Measurements from ENCODE around the gene CDKL2.

The CDKL2 gene

DNA sequence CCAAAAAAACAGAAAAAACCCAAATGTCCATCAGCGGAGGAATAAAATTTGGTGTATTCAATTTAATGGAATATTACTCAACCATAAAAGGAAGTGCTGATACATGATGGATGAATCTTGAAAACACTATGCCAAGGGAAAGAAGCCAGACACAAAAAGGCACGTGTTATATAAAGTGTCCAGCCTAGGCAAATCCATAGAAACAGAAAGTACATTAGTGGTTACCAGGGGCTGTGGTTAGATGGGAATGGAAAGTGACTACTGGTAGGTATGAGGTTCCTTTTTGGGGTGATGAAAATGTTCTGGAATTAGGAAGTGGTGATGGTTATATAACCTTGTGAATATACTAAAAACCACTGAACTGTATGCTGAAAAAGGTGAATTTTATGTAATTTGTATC is 3.5 kb upstream of the CDKL2 start:
- Histone ChIP-seq H3K79me2 (ENCODE audit: insufficient read depth, low read length) (no peaks in the 10 kb centered on the region), H3K36me3 (ENCODE audit: insufficient read depth, low read length) (no peaks in the 10 kb centered on the region), H3K9me3 (ENCODE audit: insufficient read depth, low read depth, low read length) (no peaks in the 10 kb centered on the region), H3K4me2 (ENCODE audit: low read depth, low read length, poor library complexity, severe bottlenecking) (no peak overlapping the region), H3K4me1 (ENCODE audit: insufficient read depth, low read length, poor library complexity, severe bottlenecking) (no peaks in the 10 kb centered on the region), H3K27me3 (ENCODE audit: insufficient read depth, low read length, poor library complexity, severe bottlenecking) (no peaks in the 10 kb centered on the region), H3K9ac (ENCODE audit: low read depth, low read length, poor library complexity, severe bottlenecking) (no peak overlapping the region), H3F3A (ENCODE audit: low read depth) (no peaks in the 10 kb centered on the region), H3K9me2 (replicated peaks; ENCODE audit: low read depth, low read length) (no peaks in the 10 kb centered on the region), H2AFZ (ENCODE audit: low read length) (no peak overlapping the region), H3K4me3 (ENCODE audit: low read length, poor library complexity, severe bottlenecking) (no peak overlapping the region), H4K20me1 (ENCODE audit: insufficient read depth, low read length, poor library complexity, severe bottlenecking) (no peaks in the 10 kb centered on the region)
- TF ChIP-seq EZH2phosphoT487 (IDR thresholded peaks at IDR 0.05; ENCODE audit: borderline replicate concordance): no peak
- TF ChIP-seq, protein P1, sequence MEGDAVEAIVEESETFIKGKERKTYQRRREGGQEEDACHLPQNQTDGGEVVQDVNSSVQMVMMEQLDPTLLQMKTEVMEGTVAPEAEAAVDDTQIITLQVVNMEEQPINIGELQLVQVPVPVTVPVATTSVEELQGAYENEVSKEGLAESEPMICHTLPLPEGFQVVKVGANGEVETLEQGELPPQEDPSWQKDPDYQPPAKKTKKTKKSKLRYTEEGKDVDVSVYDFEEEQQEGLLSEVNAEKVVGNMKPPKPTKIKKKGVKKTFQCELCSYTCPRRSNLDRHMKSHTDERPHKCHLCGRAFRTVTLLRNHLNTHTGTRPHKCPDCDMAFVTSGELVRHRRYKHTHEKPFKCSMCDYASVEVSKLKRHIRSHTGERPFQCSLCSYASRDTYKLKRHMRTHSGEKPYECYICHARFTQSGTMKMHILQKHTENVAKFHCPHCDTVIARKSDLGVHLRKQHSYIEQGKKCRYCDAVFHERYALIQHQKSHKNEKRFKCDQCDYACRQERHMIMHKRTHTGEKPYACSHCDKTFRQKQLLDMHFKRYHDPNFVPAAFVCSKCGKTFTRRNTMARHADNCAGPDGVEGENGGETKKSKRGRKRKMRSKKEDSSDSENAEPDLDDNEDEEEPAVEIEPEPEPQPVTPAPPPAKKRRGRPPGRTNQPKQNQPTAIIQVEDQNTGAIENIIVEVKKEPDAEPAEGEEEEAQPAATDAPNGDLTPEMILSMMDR (conservative IDR thresholded peaks at IDR 0.05; ENCODE audit: low read length): no peak

DNA sequence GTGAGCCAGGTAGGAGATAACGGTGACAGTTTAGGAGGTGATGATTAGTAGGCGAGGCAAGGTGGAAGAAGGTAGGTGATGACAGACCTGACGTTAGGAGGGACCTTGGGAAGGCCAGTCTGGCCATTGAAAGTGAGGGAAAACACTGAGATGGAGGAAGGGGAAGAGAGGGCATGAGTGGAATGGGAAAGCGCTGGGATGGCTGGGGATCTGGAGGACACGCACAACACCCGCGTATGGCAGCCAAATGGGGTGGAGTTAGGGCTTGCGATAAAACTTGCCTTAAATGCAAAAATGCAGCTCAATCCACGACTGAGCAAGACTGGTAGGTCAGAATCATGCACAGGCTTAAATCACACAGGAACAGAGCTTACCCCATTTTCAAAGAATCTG is 605 bp upstream of the CDKL2 start:
- Histone ChIP-seq H3K36me3 (ENCODE audit: insufficient read depth, low read length) (no peaks in the 10 kb centered on the region), H3K4me1 (ENCODE audit: insufficient read depth, low read length, poor library complexity, severe bottlenecking) (no peaks in the 10 kb centered on the region), H3F3A (ENCODE audit: low read depth) (no peaks in the 10 kb centered on the region), H3K27me3 (ENCODE audit: insufficient read depth, low read length, poor library complexity, severe bottlenecking) (no peaks in the 10 kb centered on the region), H4K20me1 (ENCODE audit: insufficient read depth, low read length, poor library complexity, severe bottlenecking) (no peaks in the 10 kb centered on the region), H3K79me2 (ENCODE audit: insufficient read depth, low read length) (no peaks in the 10 kb centered on the region), H3K4me2 (ENCODE audit: low read depth, low read length, poor library complexity, severe bottlenecking) (no peak overlapping the region), H3K4me3 (ENCODE audit: low read length, poor library complexity, severe bottlenecking) (no peak overlapping the region), H3K9me3 (ENCODE audit: insufficient read depth, low read depth, low read length) (no peaks in the 10 kb centered on the region), H3K9me2 (replicated peaks; ENCODE audit: low read depth, low read length) (no peaks in the 10 kb centered on the region), H3K9ac (ENCODE audit: low read depth, low read length, poor library complexity, severe bottlenecking) (no peak overlapping the region), H2AFZ (ENCODE audit: low read length) (no peak overlapping the region)
- TF ChIP-seq EZH2phosphoT487 (IDR thresholded peaks at IDR 0.05; ENCODE audit: borderline replicate concordance): no peak
- TF ChIP-seq, protein P1 (conservative IDR thresholded peaks at IDR 0.05; ENCODE audit: low read length): no peak

DNA sequence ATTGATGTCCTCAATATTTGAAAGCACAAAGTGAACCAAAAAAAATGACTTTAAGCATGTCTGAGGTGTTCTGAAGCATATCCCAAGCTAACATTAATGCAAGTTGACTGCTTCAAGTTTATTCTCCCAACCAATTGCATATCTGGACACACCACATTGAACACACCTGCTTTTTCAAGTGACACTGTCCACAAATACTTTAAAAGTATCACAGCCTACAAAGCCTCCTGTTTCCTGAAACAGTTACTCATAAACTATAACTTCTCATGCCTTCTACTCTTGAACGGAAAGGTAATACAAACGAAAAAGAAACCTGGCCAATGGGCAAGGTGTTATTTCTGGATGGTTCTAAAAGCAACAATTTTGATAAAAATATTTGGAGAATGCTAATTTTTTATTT is 1.1 kb downstream of the CDKL2 start:
- Histone ChIP-seq H3K9me3 (ENCODE audit: insufficient read depth, low read depth, low read length) (no peaks in the 10 kb centered on the region), H3K4me2 (ENCODE audit: low read depth, low read length, poor library complexity, severe bottlenecking) (no peak overlapping the region), H3K4me3 (ENCODE audit: low read length, poor library complexity, severe bottlenecking) (no peak overlapping the region), H3K9ac (ENCODE audit: low read depth, low read length, poor library complexity, severe bottlenecking) (no peak overlapping the region), H3F3A (ENCODE audit: low read depth) (no peaks in the 10 kb centered on the region), H3K9me2 (replicated peaks; ENCODE audit: low read depth, low read length) (no peaks in the 10 kb centered on the region), H3K27me3 (ENCODE audit: insufficient read depth, low read length, poor library complexity, severe bottlenecking) (no peaks in the 10 kb centered on the region), H3K36me3 (ENCODE audit: insufficient read depth, low read length) (no peaks in the 10 kb centered on the region), H3K79me2 (ENCODE audit: insufficient read depth, low read length) (no peaks in the 10 kb centered on the region), H3K4me1 (ENCODE audit: insufficient read depth, low read length, poor library complexity, severe bottlenecking) (no peaks in the 10 kb centered on the region), H4K20me1 (ENCODE audit: insufficient read depth, low read length, poor library complexity, severe bottlenecking) (no peaks in the 10 kb centered on the region), H2AFZ (ENCODE audit: low read length) (no peak overlapping the region)
- TF ChIP-seq EZH2phosphoT487 (IDR thresholded peaks at IDR 0.05; ENCODE audit: borderline replicate concordance): no peak
- TF ChIP-seq, protein P1 (conservative IDR thresholded peaks at IDR 0.05; ENCODE audit: low read length): no peak

All from Loucy (cell line).